ENCODE results near the gene EVL.

GRCh38 chr14:100062590-100062989 lies 2.6 kb upstream of the EVL start:
- TF ChIP-seq CTCF (IDR thresholded peaks at IDR 0.05; ENCODE audit: control extremely low read depth in 1 of 3, insufficient read depth in 1 of 3, low read depth in 1 of 3, low read length in 3 of 3): no peak
- TF ChIP-seq RAD21 (IDR thresholded peaks at IDR 0.05 in 1 of 2, conservative IDR thresholded peaks at IDR 0.05 in 1 of 2; ENCODE audit: low read depth in 2 of 2, low read length in 2 of 2): no peak
- TF ChIP-seq BRCA1 (IDR thresholded peaks at IDR 0.05; ENCODE audit: low read depth, low read length): no peak

Measured in H1 (cell line).